Fibroblast of skin of abdomen (primary cell): ENCODE data around the gene VSX1.

ENCODE experiments used
- DNase-seq: peaks from one replicate; pipeline ENCODE4 v3.0.0-alpha.2; 2013

Gene VSX1

GRCh38 chr20:25039697-25040437 lies 42.1 kb downstream of the VSX1 start:
- peak; percentile 46 for DNase-seq

GRCh38 chr20:25038591-25039015 lies 43.3 kb downstream of the VSX1 start:
- DNase-seq = no peak

DNA sequence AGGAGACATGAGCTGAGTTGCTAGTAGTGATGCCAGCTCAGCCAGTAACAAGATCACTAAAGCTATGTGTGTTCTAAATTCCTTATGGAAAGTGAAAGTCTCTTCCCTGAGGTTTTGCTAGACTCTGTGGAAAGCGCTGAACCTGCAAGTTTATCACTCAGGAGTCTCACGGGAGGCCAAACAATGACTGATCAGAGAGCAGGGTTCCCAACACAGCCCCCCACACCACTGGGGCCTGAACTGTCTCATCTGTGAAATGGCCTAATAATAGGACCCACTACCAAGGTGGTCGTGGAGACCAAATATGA lies 43.9 kb downstream of the VSX1 start:
- no peak for DNase-seq

GRCh38 chr20:25037288-25038102 lies 44.4 kb downstream of the VSX1 start:
- no peak for DNase-seq

GRCh38 chr20:25036331-25036936 lies 45.5 kb downstream of the VSX1 start:
- DNase-seq = no peak

GRCh38 chr20:25035921-25036320 lies 46.0 kb downstream of the VSX1 start:
- no peak for DNase-seq

- DNase-seq = no peak
These were observed 48.0 kb downstream of the VSX1 start for GRCh38 chr20:25033924-25034300.

DNA sequence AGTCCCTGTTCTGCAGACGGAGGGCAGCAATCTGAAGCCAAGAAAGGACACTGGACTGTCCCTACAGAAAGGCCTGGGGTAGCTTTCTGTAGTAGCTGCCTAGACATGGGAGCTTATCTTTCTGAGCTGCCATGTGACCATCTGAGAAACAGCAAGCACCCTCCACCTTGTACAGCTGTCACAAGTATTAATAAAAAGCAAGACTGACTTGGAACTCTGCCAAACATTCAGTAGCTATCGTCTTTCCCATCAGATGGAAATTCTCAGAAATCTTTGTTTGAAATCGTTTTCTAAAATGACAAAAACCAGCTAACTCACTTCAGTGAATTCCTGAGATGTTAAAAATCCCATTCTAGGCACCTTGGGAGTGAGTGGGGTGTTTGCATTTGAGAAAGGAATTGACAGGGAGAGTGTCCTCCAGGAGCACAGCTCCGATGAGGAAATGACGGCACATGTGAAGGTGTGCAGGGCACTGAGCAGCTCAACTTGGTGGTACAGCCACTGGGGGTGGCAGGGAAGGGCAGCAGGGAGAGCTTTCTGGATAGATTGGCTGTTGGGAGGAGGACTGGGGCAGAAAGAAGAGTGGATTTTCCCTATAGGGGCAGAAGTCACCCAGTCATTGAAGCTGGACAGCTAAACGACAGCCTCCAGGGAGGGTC lies 48.5 kb downstream of the VSX1 start:
- no peak for DNase-seq

DNA sequence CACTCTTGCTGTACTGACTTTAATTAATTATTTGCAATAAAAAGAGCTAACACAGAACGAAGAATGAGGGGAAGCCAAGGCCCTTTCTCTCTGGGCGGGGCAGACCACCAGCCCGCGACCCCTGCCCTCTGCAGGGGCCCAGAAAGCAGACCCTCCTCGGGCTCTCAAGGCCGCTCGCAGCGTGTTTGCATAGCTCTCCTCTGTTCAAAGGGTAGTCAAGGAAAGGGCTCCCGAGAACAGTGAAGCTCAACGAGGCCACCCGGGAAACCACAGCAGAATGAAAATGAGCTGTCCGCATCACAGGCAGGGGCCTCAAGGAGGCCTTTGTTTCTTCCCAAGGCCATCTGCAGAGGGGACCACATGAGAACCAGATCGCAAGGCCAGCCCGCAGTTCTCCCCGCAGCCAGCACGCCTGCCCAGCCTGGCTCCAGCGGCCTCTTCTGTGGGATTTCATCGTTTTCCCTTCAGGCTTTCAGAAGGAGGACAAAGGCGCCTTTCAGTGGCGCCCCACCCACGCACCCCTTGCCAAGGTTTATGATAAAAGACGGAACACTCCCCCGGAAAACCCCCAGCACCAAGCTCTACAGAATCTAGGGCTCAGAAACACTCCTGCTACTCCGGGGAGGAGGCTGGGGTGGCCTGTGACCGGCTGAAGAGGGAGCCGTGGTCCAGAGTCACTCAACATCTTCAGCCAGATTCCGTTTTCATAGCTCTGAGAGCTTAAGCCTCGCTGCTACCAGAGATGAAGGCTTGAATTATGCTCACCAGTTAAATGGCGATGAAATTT lies 49.3 kb downstream of the VSX1 start:
- DNase-seq = no peak

- no peak for DNase-seq
These were observed 49.9 kb downstream of the VSX1 start for GRCh38 chr20:25032065-25032477.

GRCh38 chr20:25031241-25031640 lies 50.7 kb downstream of the VSX1 start:
- DNase-seq = no peak

- DNase-seq = no peak
These were observed 51.2 kb downstream of the VSX1 start for GRCh38 chr20:25030649-25031207.

GRCh38 chr20:25030007-25030648 lies 51.8 kb downstream of the VSX1 start:
- DNase-seq = no peak

- DNase-seq = no peak
These were observed 55.8 kb downstream of the VSX1 start for GRCh38 chr20:25025986-25026605.
